Endothelial cell of umbilical vein (primary cell): ENCODE data around the gene CHD9. TPM values are rescaled to one million over a fixed set of nuclear protein-coding genes. Genes with fewer than 3 reads are reported as not detected.

Experiments used
- BruUV-seq: library from RNA; stranded (reverse); fragments of 400-500 nt; replicated peaks from 2 replicates; lab custom pipeline; 2021; lab: Mats Ljungman, UMichigan
- CTCF ChIA-PET: fragments of 300-600, 350-600 bp; sonication (Branson Sonifier 250); formaldehyde crosslinking; loops from one replicate; lab custom pipeline; 2021; ENCODE audit warnings: antibody characterized with exemption, inconsistent platforms; lab: Charles Lee
- POLR2A ChIA-PET: fragments of 300-600, 350-600 bp; sonication (Branson Sonifier 250); formaldehyde crosslinking; loops from one replicate; lab custom pipeline; 2021; ENCODE audit warnings: antibody characterized with exemption, inconsistent platforms; lab: Charles Lee
- DNase-seq: peaks from one replicate; pipeline ENCODE4 v3.0.0-alpha.2; 2011; ENCODE audit warnings: low read depth, low spot score
- FAIRE-seq: peaks from 2 replicates; lab custom pipeline; 2011; peaks lifted over from hg19 to GRCh38; lab: Jason Lieb, UNC
- H2AFZ ChIP-seq: 2 replicates; pipeline ENCODE4 v1.6.0; 2012; ENCODE audit warnings: low read depth, low read length, control low read depth, inconsistent platforms
- H3K27ac ChIP-seq: 2 replicates; pipeline ENCODE4 v1.5.1; 2011; ENCODE audit warnings: low read depth, mild to moderate bottlenecking, control low read depth, low read length, moderate library complexity; ENCODE audit not compliant: insufficient read depth
- H3K27me3 ChIP-seq, 2 experiments: 2 replicates each; pipeline versions ENCODE4 v1.6.0 to v1.6.1; 2011; ENCODE audit warnings: low read length in 2 of 2, mixed read lengths in 1 of 2; ENCODE audit not compliant: control insufficient read depth in 2 of 2, insufficient read depth in 2 of 2
- H3K36me3 ChIP-seq, 2 experiments: 2 replicates in 1 of 2; 3 replicates in 1 of 2; pipeline ENCODE4 v1.5.1; 2011; ENCODE audit warnings: low read length in 2 of 2, mild to moderate bottlenecking in 1 of 2, moderate library complexity in 1 of 2; ENCODE audit not compliant: control insufficient read depth in 2 of 2, insufficient read depth in 2 of 2; ENCODE audit errors: extremely low read depth in 1 of 2
- H3K4me1 ChIP-seq: 3 replicates; pipeline ENCODE4 v1.5.1; 2011; ENCODE audit warnings: mild to moderate bottlenecking, low read length; ENCODE audit not compliant: control insufficient read depth, insufficient read depth; ENCODE audit errors: extremely low read depth
- H3K4me2 ChIP-seq: 2 replicates; pipeline ENCODE4 v1.6.1; 2011; ENCODE audit warnings: low read length, control low read depth, mixed read lengths; ENCODE audit not compliant: insufficient read depth
- H3K4me3 ChIP-seq, 3 experiments: fragments of 200-600 bp in 1 of 3; sonication (generic), shearing (Covaris generic) in 1 of 3; replicated peaks in 1 of 3; 2 replicates each; pipeline ENCODE4 v1.5.1; 2011 to 2016; ENCODE audit warnings: control low read depth in 3 of 3, low read length in 3 of 3, mild to moderate bottlenecking in 2 of 3, inconsistent platforms in 1 of 3, low read depth in 1 of 3, moderate library complexity in 1 of 3; ENCODE audit not compliant: insufficient read depth in 1 of 3
- H3K79me2 ChIP-seq: 2 replicates; pipeline ENCODE4 v1.6.0; 2012; ENCODE audit warnings: low read length, inconsistent platforms; ENCODE audit not compliant: control insufficient read depth, insufficient read depth
- H3K9ac ChIP-seq: replicated peaks from 2 replicates; pipeline ENCODE3; 2011; ENCODE audit warnings: low read length, control low read depth; ENCODE audit not compliant: insufficient read depth; ENCODE audit errors: extremely low read depth
- H3K9me1 ChIP-seq: replicated peaks from 3 replicates; pipeline ENCODE4 v1.6.0; 2011; ENCODE audit warnings: mild to moderate bottlenecking, low read length; ENCODE audit not compliant: control insufficient read depth, insufficient read depth; ENCODE audit errors: extremely low read depth
- H3K9me3 ChIP-seq: replicated peaks from 2 replicates; pipeline ENCODE4 v1.5.1; 2012; ENCODE audit warnings: low read length, inconsistent platforms; ENCODE audit not compliant: control insufficient read depth, insufficient read depth
- H4K20me1 ChIP-seq: replicated peaks from 2 replicates; pipeline ENCODE3; 2011; ENCODE audit warnings: mild to moderate bottlenecking, low read length; ENCODE audit not compliant: control insufficient read depth, insufficient read depth; ENCODE audit errors: extremely low read depth
- CTCF ChIP-seq, 2 donors: IDR thresholded peaks; 1 replicate in 1 of 2; 2 replicates in 1 of 2; pipeline ENCODE4 v1.5.1; 2011; ENCODE audit warnings: low read length in 2 of 2, mild to moderate bottlenecking in 2 of 2, moderate library complexity in 2 of 2, control low read depth in 1 of 2, inconsistent platforms in 1 of 2, low read depth in 1 of 2; ENCODE audit not compliant: insufficient read depth in 1 of 2; ENCODE audit errors: extremely low read depth in 1 of 2
- EZH2 ChIP-seq: IDR thresholded peaks from 2 replicates; pipeline ENCODE4 v1.6.1; 2012; ENCODE audit warnings: borderline replicate concordance, low read depth, mild to moderate bottlenecking, moderate library complexity, low read length, inconsistent platforms; ENCODE audit not compliant: severe bottlenecking
- FOS ChIP-seq: IDR thresholded peaks from 2 replicates; pipeline ENCODE4 v1.6.1; 2011; ENCODE audit warnings: mild to moderate bottlenecking, low read length, moderate library complexity, borderline replicate concordance; ENCODE audit not compliant: insufficient read depth
- GATA2 ChIP-seq: IDR thresholded peaks from 2 replicates; pipeline ENCODE4 v1.7.0; 2011; ENCODE audit warnings: low read depth, mild to moderate bottlenecking, moderate library complexity, mixed read lengths, low read length; ENCODE audit not compliant: insufficient read length, insufficient read depth
- JUN ChIP-seq: IDR thresholded peaks from 2 replicates; pipeline ENCODE4 v1.6.1; 2011; ENCODE audit warnings: borderline replicate concordance, low read depth; ENCODE audit not compliant: insufficient read length, insufficient read depth
- MYC ChIP-seq: IDR thresholded peaks from one replicate; pipeline ENCODE4 v1.6.1; 2011; ENCODE audit warnings: mild to moderate bottlenecking, low read depth, low read length
- POLR2A ChIP-seq: IDR thresholded peaks from 2 replicates; pipeline ENCODE4 v1.6.1; 2012; ENCODE audit warnings: low read depth, mild to moderate bottlenecking, control low read depth, low read length
- POLR2AphosphoS5 ChIP-seq: IDR thresholded peaks from 2 replicates; pipeline ENCODE4 v1.6.1; 2012; ENCODE audit warnings: low read depth, mild to moderate bottlenecking, control low read depth, low read length, moderate library complexity; ENCODE audit not compliant: insufficient read depth
- dilution Hi-C: fragments of 300-500 bp; cut with MboI; formaldehyde crosslinking; loops from one replicate; pipeline ENCODE4 v1.15.0; 2019; ENCODE audit warnings: low sequenced_read_pairs; ENCODE audit not compliant: extremely low pct_ligation_motif_present
- intact Hi-C: fragments of 100-400 bp; cut with micrococcal nuclease; formaldehyde crosslinking; loops from one replicate; pipeline ENCODE4 v1.10.0; 2022
- polyA plus RNA-seq, 4 experiments: library from polyadenylated mRNA; depleted of rRNA in 3 of 4; stranded (reverse) in 3 of 4; unstranded in 1 of 4; fragments of >200 nt; gene quantifications; 2 replicates each; pipeline versions ENCODE4 v1.2.1 to v1.2.3, GENCODE V29; 2011 to 2012; ENCODE audit warnings: missing spikeins in 1 of 4
- total RNA-seq: library from RNA; stranded (reverse); gene quantifications from 2 replicates; pipeline ENCODE4 v1.2.3, GENCODE V29; 2021
- TF ChIP-seq, protein P1 (sequence below): IDR thresholded peaks from 2 replicates; pipeline ENCODE4 v1.6.1; 2011; ENCODE audit not compliant: insufficient read depth, insufficient read length

Gene CHD9
- total and polyA plus RNA-seq, 2 donors (not counting 3 experiments of a cell fraction or from before 2014, with no cell fraction given) = 9.9 to 59.2 TPM

GRCh38 chr16:53090286-53090590, 35.4 kb downstream of the CHD9 start:
- Histone ChIP-seq H2AFZ (peak overlapping the region; percentile 5), H3K9me3 (no peaks in the 10 kb centered on the region), H3K4me1 (peaks cover 48% of the 10 kb centered on the region), H3K36me3 (no peaks in the 10 kb centered on the region), H3K4me3 (no peak overlapping the region), H3K79me2 (no peaks in the 10 kb centered on the region), H3K27ac (peak overlapping the region; percentile 72), H3K27me3 (no peaks in the 10 kb centered on the region), H3K9ac (peak overlapping the region; percentile 35), H4K20me1 (no peaks in the 10 kb centered on the region), H3K4me2 (peak overlapping the region; percentile 73), H3K9me1 (no peaks in the 10 kb centered on the region)
- peak; percentile 4 for FAIRE-seq
- BruUV-seq = no TSS peak
- peak; percentile 78 for DNase-seq
- intact Hi-C loops (loop anchor here (1.0 to 5.0 kb wide), 2 partner anchors 10 to 427 kb away; no protein-coding TSS in a partner anchor), dilution Hi-C loops (no loop called here)
- ChIA-PET CTCF (interaction anchor here (0.7 to 5.6 kb wide), 6 partner anchors 9 to 118 kb away, joined by 3 to 31 read pairs (median 8); partner anchors contain the start of gene CHD9), POLR2A (interaction anchor here (0.6 to 1.6 kb wide), 5 partner anchors 9 to 413 kb away, joined by 3 to 8 read pairs (median 3); no protein-coding TSS in a partner anchor)
- TF ChIP-seq FOS (no peak), EZH2 (no peak), GATA2 (no peak), CTCF (IDR thresholded peaks at IDR 0.05; ENCODE audit: extremely low read depth in 1 of 2, insufficient read depth in 1 of 2, low read depth in 1 of 2, low read length in 2 of 2) (no peak), JUN (no peak), MYC (no peak), POLR2AphosphoS5 (no peak), POLR2A (no peak)
- TF ChIP-seq, protein P1, sequence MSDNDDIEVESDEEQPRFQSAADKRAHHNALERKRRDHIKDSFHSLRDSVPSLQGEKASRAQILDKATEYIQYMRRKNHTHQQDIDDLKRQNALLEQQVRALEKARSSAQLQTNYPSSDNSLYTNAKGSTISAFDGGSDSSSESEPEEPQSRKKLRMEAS = no peak
